HG03457 (cell line): ENCODE data around the gene DTNB.
"Not testable (repeated sequence)": the region's sequence is repeated elsewhere in the genome, so short reads cannot be mapped to it uniquely, and the experiment has no call there.

ENCODE experiments used
- ATAC-seq: cut with Tn5 transposase; IDR thresholded peaks from one replicate; pipeline ENCODE4 v1.9.1; 2021; ENCODE audit warnings: moderate number of reproducible peaks; ENCODE audit not compliant: unreplicated experiment

DTNB gene

GRCh38 chr2:25684577-25685473 lies 11.4 kb upstream of the DTNB start:
- ATAC-seq, result no peak

GRCh38 chr2:25682082-25682481 lies 8.7 kb upstream of the DTNB start:
- no peak for ATAC-seq

DNA sequence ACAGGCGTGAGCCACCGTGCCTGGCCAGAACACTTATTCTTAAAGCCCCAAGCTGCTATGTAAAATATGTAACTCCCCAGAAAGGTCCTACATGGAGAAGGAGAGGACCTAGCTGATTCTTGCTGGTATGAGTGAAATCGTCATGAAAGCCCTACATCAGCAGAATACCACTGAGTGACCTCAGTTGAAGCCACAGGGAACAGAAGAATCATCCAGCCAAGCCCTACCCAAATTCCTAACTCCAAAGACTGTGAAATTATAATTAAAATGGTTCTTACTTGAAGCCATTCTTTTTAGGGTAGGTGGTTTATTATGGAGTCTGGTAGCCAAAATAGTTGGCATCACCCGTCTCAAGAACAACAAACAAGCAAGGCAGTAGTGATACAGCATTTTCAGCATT lies 4.5 kb upstream of the DTNB start:
- ATAC-seq, result no peak

GRCh38 chr2:25674077-25674362 lies 643 bp upstream of the DTNB start:
- ATAC-seq, result no peak

DNA sequence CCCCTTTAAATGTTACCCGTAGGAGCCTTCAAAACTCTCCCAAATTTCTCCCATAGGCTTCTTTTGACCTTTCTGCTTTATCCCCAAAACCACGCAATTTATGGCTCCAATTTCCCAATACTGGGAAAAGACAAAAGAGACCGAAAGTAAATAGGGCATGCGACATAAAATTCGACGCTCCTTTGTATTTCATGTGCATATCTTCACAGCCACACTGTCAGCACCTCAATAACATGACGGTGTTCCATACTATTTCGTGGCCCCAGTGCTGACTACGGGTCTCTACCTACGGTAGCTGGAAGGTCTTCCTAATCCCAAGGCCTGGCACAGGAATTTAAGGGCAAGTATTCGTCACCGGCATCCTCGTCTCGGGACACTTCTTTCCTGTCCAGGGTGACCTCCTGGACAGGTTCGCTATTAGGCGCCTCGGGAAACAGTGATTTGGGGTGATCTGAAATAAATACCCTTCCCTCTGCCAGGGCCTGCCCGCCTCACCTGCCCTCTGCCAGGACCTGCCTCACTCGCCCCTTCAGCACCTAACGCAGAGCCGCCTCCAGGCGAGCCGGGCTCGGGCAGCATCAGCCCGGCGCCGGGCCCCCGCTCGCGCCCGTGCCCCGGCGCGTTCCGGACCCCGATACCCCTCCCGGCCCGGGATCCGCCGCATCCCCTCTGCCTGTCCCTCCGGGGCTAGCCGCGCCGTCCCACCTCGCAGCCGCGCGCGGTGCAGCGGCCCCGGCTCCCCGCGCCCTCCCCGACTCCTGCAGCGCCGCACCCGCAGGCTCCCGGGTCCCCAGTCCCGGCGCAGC lies 680 bp downstream of the DTNB start:
- ATAC-seq, result peak; percentile 42

DNA sequence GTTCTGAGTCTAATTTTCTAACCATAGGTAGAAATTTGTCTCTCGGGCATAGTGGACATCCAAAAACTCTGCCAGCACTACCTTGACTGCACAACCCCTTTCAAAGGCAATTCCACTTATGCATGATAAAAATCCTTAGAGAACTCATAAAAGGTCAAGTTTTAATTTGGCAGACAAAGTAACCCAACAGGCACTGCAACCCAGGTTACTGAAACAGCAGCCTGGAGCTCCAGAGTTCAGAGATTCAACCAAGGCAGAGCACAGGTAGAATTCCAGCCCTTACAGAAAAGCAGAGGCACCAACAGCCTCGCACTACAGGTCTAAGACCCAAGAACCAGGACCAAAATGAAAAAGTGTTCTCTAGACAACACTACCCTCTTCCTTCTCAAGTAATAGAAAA lies 1.8 kb downstream of the DTNB start:
- no peak for ATAC-seq

- ATAC-seq, result no peak
These were observed 3.9 kb downstream of the DTNB start for GRCh38 chr2:25669520-25669919.

- no peak for ATAC-seq
These were observed 7.2 kb downstream of the DTNB start for GRCh38 chr2:25666218-25666617.

- ATAC-seq, result not testable (repeated sequence)
These were observed 7.9 kb downstream of the DTNB start for GRCh38 chr2:25665429-25665828.

- no peak for ATAC-seq
These were observed 8.4 kb downstream of the DTNB start for GRCh38 chr2:25664965-25665307.

DNA sequence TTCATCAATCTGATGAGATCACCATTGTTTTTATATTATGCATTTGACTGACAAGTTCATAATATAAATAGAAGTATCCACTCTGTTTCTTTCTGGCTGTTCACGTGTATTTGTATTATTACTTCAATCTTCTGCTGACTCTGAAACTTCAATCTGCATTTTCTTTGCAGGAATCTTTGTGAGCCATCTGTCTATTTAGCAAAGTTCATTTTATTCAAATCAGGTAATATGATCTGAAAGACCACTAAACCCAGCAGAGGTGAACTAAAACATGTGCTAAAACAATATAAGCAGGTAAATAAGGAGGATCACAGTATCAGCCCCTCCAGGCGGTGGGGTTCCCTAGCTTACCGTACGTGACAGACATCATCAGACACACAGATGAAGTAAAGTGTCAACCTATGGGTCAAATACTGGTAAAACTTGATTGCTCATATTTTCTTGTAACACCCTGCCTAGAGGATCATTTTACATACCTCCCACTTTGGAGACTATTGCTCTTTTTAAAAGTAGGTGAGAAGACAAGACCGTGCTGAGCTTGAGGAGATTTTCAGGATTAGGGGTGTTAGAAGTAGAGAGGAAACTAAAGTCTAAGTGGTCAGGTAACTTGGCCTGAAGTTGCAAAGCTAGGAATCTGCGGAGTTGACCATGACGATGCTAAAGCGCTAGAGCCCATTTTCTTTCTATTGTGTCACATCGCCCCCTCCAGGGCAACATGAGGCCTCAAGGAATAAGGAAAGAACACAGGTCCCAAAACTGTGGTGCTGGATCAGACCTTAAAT lies 9.0 kb downstream of the DTNB start:
- ATAC-seq, result no peak

GRCh38 chr2:25655316-25655715 lies 18.1 kb downstream of the DTNB start:
- ATAC-seq, result no peak

GRCh38 chr2:25654801-25655200 lies 18.6 kb downstream of the DTNB start:
- ATAC-seq, result no peak

DNA sequence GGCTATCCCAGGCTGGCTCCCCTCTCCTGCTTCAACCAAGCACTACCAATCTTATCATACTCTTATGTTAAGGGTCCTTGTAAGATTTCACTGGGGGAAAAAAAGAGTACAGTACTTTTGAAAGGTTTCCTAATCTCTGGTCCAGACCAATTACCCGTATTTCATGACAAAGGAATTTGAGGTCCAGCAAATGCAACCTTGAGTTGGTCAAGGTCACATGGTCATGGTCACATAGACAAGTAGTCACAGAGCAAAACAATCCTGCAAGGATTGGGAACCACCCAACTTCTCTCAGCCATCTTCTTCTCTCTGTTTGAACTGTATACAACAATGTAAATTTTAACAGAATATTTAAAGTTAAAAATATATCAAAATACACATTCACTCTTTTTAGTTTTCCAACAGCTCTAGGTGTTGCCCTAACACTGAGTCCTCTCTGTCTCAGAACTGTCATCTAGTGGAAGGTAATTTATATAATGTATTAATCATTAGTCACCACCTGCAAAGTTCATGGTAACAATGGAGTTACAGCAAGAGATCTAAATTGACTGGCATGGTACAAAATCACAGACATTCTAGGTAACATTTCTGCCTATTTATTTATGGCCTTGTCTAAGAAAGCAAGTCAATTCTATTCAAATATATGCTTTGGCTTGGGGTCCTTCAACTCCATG lies 21.5 kb downstream of the DTNB start:
- no peak for ATAC-seq

- ATAC-seq, result no peak
These were observed 22.3 kb downstream of the DTNB start for GRCh38 chr2:25651066-25651465.

- ATAC-seq, result no peak
These were observed 23.1 kb downstream of the DTNB start for GRCh38 chr2:25650256-25650655.

DNA sequence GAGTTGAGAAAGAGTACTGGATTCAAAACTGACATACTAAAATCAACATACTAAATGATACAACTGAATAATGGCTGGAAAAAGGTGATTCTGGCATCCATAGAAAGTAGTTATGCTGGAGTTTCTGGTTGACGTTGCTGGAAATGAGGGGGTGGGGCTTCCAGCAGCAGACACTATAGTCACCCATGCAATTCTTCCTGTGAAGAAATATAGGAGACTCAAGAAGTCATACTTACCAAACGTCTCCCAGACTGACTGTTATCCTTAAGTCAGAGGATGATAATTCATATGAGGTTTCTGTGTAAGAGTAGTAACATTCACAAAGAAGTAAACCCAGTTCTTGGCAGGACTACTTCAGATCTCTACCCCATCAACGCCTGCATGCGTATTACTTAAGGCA lies 23.6 kb downstream of the DTNB start:
- no peak for ATAC-seq

DNA sequence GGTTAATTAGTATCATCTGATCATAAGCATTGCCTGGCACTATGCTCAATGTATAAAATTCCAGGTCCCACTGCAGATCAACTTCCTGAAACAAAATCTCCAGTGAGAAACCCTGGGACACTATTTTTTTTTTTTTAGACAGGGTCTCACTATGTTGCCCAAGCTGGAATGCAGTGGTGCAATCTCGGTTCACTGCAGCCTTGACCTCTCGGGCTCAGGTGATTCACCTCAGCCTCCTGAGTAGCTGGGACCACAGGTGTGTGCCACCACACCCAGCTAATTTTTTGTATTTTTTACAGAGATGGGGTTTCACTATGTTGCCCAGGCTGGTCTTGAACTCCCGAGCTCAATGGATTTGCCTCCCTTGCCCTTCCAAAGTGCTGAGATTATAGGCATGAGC lies 31.1 kb downstream of the DTNB start:
- no peak for ATAC-seq

DNA sequence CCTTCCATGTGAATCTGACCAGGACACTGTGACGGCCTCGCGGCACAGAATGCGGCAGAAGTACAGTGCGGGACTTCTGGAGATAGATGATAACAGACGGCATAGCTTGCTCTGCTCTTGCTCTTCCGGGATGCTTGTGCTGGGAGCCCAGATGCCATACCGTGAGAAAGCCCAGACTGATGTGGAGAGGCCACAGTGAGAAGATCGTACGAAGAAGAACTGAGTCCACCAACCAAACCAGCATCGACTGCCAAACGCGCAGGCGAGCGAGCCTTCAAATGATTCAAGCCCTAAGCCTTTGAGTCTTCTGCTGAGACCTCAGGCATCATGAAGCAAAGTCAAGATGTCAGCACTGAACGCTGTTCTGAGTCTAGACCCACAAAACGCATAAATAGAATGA lies 33.7 kb downstream of the DTNB start:
- no peak for ATAC-seq

DNA sequence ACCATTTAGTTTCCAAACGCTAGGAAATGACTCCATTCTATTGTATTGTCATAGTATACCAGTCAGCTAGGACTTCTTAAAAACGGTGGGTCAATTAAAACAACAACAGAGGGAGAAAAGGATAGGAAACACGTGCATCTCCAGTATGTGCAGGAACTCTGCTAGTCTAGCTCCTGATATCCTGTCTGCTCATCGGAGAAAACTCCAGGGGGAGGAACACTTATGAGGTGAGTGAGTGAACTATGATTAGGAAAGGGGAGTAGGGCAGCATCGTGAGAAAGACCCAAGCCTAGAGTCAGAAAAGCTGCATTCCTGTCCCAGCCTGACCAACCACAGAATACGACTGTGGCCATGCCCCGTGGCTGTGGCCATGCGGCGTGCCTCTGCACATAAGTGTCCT lies 34.2 kb downstream of the DTNB start:
- no peak for ATAC-seq

DNA sequence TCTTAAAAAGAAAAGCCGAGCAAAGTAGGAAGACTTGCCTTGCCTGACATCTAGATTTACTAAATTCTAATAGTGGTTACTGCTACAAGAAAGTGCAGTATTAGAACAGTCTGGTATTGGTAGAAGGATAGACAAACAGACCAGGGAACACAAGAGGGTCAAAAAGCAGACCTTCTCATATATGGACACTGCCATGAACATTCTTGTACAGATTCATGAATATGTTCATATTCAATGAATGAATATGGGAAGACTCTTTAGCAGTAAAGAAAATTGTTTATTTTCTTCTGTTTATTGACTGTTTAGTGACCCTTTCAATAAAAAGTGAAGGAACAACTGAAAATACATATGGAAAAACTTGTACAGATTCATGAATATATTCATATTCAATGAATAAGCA lies 37.6 kb downstream of the DTNB start:
- ATAC-seq, result no peak
